ENCODE data around the gene ACTR10. TPM values are rescaled to one million over a fixed set of nuclear protein-coding genes. Genes with fewer than 3 reads are reported as not detected.

The ACTR10 gene
- 10 to 100 TPM; 42.6 to 88.8 (median 78.7) TPM for total RNA-seq

DNA sequence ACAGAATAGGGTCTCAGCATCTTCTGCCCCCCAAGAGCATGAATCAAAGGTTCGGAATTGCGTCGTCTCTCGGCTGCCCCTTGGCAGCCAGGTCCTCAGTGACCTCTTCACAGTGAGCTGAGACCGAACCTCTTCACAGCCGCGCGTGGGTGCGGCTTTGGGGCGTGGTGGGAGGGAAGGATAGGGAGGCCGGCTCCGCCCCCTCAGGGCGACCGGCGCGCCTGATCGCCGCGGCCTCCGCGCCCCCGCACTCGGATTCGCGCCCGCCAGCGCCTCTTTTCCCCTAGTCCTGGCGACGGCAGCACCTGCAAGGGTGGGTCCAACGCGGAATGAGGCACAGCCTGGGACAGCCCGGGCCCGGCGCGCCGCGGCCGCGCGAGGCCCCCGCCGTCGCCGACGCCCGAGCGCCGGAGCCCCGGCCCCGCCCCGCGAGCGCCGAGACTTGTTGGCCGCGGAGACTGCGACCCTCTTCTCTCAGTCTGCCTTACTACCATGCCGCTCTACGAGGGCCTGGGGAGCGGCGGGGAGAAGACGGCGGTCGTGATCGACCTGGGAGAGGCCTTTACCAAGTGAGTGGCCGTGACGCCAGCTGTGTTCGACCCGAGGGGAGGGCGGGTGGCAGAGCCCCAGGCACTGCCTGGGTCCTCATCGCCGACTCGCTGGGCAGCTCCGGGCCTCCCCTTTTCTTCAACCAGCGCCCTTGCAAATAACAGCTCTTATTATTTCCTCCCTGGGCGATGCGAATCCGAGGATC, at the start of gene ACTR10:
Gene ACTR10 (plus strand): TSS at position 424 of the 754 bp plus-strand sequence. CDS start 69 bp downstream, at position 493.
- TF ChIP-seq EP300 (IDR thresholded peaks at IDR 0.05): peak in 1 of 2 donors; percentile 84
- peak; percentile 39 to 55 for TF ChIP-seq POLR2A (IDR thresholded peaks at IDR 0.05)
- TF ChIP-seq, protein P1, sequence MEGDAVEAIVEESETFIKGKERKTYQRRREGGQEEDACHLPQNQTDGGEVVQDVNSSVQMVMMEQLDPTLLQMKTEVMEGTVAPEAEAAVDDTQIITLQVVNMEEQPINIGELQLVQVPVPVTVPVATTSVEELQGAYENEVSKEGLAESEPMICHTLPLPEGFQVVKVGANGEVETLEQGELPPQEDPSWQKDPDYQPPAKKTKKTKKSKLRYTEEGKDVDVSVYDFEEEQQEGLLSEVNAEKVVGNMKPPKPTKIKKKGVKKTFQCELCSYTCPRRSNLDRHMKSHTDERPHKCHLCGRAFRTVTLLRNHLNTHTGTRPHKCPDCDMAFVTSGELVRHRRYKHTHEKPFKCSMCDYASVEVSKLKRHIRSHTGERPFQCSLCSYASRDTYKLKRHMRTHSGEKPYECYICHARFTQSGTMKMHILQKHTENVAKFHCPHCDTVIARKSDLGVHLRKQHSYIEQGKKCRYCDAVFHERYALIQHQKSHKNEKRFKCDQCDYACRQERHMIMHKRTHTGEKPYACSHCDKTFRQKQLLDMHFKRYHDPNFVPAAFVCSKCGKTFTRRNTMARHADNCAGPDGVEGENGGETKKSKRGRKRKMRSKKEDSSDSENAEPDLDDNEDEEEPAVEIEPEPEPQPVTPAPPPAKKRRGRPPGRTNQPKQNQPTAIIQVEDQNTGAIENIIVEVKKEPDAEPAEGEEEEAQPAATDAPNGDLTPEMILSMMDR (IDR thresholded peaks at IDR 0.05): no peak
- Histone ChIP-seq H3K27me3 (no peaks in the 10 kb centered on the region), H3K4me1 (peaks cover 0 to 27% (median 11%) of the 10 kb centered on the region in 4 donors), H3K36me3 (peaks cover 0 to 14% (median 5%) of the 10 kb centered on the region in 3 donors), H3K9me3 (no peaks in the 10 kb centered on the region), H3K27ac (peak within 1 kb of the TSS; percentile 94 to 99 (median 98)), H3K4me3 (peak within 1 kb of the TSS; percentile 64 to 86 (median 81))
- DNase-seq (ENCODE audit: low spot score in 2 of 2): peak; percentile 67 to 69
- 0% methylated on average over 8 to 48 of the region's 78 CpGs for WGBS, 2 donors

DNA sequence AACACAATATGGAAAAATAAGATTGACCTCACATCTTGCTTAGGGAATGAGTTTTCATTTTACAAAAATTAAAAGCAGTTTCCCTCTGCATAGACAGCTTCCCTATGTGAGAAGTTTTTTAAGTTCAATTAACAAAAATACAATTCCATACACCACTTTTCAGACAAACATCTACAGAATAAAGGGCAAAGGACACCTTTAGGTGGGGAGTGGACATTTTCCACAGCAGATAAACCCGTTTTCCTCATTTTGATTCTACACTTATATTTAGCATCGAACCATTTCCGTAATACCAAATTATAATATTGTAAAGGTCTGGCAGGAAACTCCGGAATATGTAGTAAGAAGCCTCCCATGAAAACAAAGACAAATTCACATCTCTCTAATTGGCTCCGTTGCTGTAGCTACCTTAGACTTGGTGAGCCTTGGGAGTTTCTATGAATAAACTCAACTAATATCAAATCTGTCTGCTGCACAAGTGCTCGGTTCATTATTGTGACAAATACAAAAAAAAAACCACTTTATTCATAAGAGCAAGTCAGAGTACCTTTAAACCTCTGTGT, 49.6 kb upstream of the ACTR10 start:
- H3K9me3 ChIP-seq: no peaks in the 10 kb centered on the region
- no peak overlapping the region for H3K4me3 ChIP-seq
- no peak for DNase-seq (ENCODE audit: low spot score in 2 of 2)
- H3K27me3 ChIP-seq: no peaks in the 10 kb centered on the region
- H3K4me1 ChIP-seq: peaks cover 0 to 18% (median 8%) of the 10 kb centered on the region in 4 donors
- no peak overlapping the region for H3K27ac ChIP-seq
- H3K36me3 ChIP-seq: no peaks in the 10 kb centered on the region
- 74 to 83% methylated on average over 6 of the region's 6 CpGs for WGBS, 2 donors
- TF ChIP-seq POLR2A (IDR thresholded peaks at IDR 0.05) (no peak), EP300 (IDR thresholded peaks at IDR 0.05) (no peak)
- TF ChIP-seq, protein P1 (IDR thresholded peaks at IDR 0.05): no peak

DNA sequence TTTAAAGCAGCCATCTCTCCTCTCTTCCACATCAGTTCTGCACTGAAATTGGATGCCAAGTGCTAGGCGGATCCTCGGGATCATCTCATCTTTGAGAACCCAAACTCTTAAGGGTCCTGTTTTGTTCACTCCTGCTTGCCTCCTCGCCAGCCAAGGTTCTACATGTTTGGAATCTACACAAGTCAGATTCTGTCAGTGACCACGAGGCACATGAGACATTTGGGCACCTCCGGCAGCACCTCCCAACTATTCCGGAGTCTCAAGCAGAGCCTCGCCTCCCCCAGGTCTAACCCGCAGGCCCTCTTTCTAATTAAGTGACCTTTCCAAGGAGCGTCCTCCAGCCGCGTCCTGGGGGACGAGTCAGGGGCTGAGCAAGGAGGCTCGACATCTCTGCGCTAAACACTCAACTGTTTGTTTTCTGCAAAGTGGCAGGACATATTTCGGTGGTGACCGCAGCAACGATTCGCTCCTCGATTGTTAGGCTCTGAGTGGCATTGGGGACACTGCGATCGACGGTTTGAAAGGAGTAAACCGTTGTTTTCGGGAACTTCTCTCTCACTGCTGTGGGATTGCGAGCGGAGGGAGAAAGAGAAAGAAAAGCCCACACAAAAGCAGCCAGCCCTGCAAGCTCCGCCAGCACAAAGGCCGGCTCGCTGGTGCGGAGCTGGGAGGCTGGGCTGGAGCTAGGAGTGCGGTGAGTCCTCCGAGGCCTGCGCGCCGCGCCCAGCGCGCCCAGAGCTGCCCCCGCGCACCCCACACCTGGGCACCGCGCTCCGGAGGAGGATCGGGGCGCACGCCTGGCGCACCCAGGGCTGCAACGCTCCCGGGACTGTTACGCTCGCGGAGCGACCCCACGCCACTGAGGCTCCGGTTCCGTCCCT, 48.6 kb upstream of the ACTR10 start:
- WGBS, 2 donors: 3% methylated on average over 20 to 26 of the region's 56 CpGs
- DNase-seq (ENCODE audit: low spot score in 2 of 2): no peak
- TF ChIP-seq, protein P1 (IDR thresholded peaks at IDR 0.05): no peak
- TF ChIP-seq EP300 (IDR thresholded peaks at IDR 0.05): no peak

DNA sequence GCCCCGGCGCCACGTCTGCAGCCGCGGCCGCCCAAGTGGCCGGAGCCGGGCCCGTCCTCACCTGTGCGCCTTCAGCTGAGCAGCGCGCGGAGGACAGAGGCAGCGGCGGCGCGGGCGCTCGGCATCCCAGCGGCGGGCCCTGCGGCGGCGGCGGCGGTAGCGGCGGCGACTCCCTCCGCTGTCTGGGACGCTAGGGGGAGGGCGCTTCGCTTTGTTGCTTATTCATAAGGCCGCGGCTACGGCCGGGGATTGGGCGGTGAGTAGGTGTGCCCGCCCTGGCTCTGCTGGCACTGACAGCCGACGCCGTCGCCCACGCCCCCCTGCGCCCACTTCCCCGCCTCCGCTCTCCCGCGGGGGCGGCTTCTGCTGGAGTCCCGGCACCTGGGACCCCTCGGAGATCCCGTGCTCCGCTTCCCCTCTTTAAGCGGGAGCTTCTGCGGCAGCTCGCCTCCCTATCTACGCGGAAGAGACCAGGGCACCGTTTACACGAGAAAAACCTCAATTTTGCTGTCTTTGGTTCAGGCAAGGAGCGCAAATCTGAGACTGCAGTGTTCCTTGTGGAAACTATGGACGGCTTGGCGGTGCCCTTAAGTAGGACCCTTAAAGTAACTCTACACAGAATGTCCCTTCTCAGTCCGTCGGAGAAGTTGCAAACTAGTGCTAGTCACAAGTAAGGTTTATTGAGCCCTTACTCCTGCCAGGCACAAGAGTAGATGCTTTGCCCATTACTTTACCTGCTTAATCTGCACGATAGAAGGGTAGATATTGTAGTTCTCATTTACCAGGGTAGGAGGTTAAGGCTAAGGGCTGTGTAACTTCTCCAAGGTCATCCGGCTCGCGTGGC, 47.7 kb upstream of the ACTR10 start, which contains the start of gene ARMH4:
Gene ARMH4 (minus strand): TSS at position 200 of the 844 bp plus-strand sequence. CDS start 12,855 bp downstream, outside the sequence.
- Histone ChIP-seq H3K36me3 (no peaks in the 10 kb centered on the region), H3K9me3 (no peaks in the 10 kb centered on the region), H3K27me3 (no peaks in the 10 kb centered on the region), H3K4me3 (peak within 1 kb of the TSS; percentile 57 to 79 (median 69)), H3K27ac (peak within 1 kb of the TSS in 3 of 4 donors; percentile 21 to 80 (median 48)), H3K4me1 (peaks cover 0 to 18% (median 8%) of the 10 kb centered on the region in 4 donors)
- WGBS, 2 donors: 1% methylated on average over 37 of the region's 70 CpGs
- TF ChIP-seq, protein P1 (IDR thresholded peaks at IDR 0.05): peak in 2 of 5 experiments; percentile 14 to 47
- TF ChIP-seq EP300 (IDR thresholded peaks at IDR 0.05) (peak in 1 of 2 donors; percentile 48), POLR2A (IDR thresholded peaks at IDR 0.05) (peak in 1 of 2 donors; percentile 78)
- DNase-seq (ENCODE audit: low spot score in 2 of 2): peak; percentile 61 to 70

More for the DNA sequence above, 48.6 kb upstream of the ACTR10 start:
- Histone ChIP-seq H3K4me3 (peak overlapping the region; percentile 57 to 79 (median 69)), H3K36me3 (no peaks in the 10 kb centered on the region), H3K9me3 (no peaks in the 10 kb centered on the region), H3K27me3 (no peaks in the 10 kb centered on the region), H3K4me1 (peaks cover 0 to 18% (median 8%) of the 10 kb centered on the region in 4 donors), H3K27ac (peak overlapping the region in 3 of 4 donors; percentile 21 to 80 (median 48))
